HCT116 (cell line): Measurements from ENCODE around the gene STKLD1. TPM values are rescaled to one million over a fixed set of nuclear protein-coding genes. Genes with fewer than 3 reads are reported as not detected.

Experiments used
- ATAC-seq: fragments of 200-7000 bp; cut with Tn5 transposase; 2 replicates; pipeline ENCODE4 v1.9.1; 2020; ENCODE audit warnings: mild to moderate bottlenecking, moderate library complexity
- BruUV-seq: library from RNA; stranded (reverse); fragments of 400-500 nt; replicated peaks from 2 replicates; lab custom pipeline; 2021; lab: Mats Ljungman, UMichigan
- CTCF ChIA-PET: fragments of 300-600 bp; sonication (Branson Sonifier 250); formaldehyde crosslinking; loops from one replicate; lab custom pipeline; 2021; ENCODE audit warnings: antibody characterized with exemption; lab: Charles Lee
- POLR2A ChIA-PET: fragments of 300-600, 350-600 bp; sonication (Branson Sonifier 250); formaldehyde crosslinking; loops from one replicate; lab custom pipeline; 2021; ENCODE audit warnings: antibody characterized with exemption; lab: Charles Lee
- RAD21 ChIA-PET, 2 experiments: fragments of 300-600 bp; sonication (Branson Sonifier 250); formaldehyde crosslinking; loops; one replicate each; lab custom pipeline; 2023; ENCODE audit warnings: low total read pairs in 2 of 2; ENCODE audit not compliant: uncharacterized antibody in 2 of 2, unreplicated experiment in 2 of 2, low non-redundant PET in 1 of 2; lab: Charles Lee
- DNase-seq: peaks from one replicate; pipeline ENCODE4 v3.0.0-alpha.2; 2010; ENCODE audit warnings: low read depth, low spot score
- H2AFZ ChIP-seq: fragments of 200-600 bp; shearing (Covaris generic), sonication (generic); 2 replicates; pipeline ENCODE4 v1.6.1; 2017; ENCODE audit warnings: low read depth, mixed run types, mixed read lengths, antibody characterized with exemption, low read length; ENCODE audit not compliant: poor library complexity, severe bottlenecking
- H3K27ac ChIP-seq: 2 replicates; pipeline ENCODE4 v1.5.1; 2012; ENCODE audit warnings: low read depth, low read length
- H3K27me3 ChIP-seq: fragments of 200-600 bp; sonication (generic); 2 replicates; pipeline ENCODE4 v1.6.1; 2016; ENCODE audit warnings: mixed run types, low read length, mixed read lengths; ENCODE audit not compliant: insufficient read depth
- H3K36me3 ChIP-seq, 2 experiments: fragments of 200-500 bp in 1 of 2; fragments of 200-600 bp in 1 of 2; sonication (Bioruptor generic) in 1 of 2; sonication (generic) in 1 of 2; 2 replicates each; pipeline versions ENCODE4 v1.5.1 to v1.6.1; 2014 to 2016; ENCODE audit warnings: low read length in 2 of 2, inconsistent platforms in 1 of 2, mixed read lengths in 1 of 2, mixed run types in 1 of 2; ENCODE audit not compliant: insufficient read depth in 2 of 2, control insufficient read depth in 1 of 2
- H3K4me1 ChIP-seq, 2 experiments: fragments of 200-600 bp in 1 of 2; sonication (generic) in 1 of 2; 2 replicates each; pipeline versions ENCODE4 v1.5.1 to v1.6.1; 2012 to 2017; ENCODE audit warnings: low read length in 2 of 2, inconsistent platforms in 1 of 2, mild to moderate bottlenecking in 1 of 2, mixed read lengths in 1 of 2, mixed run types in 1 of 2, moderate library complexity in 1 of 2; ENCODE audit not compliant: insufficient read depth in 2 of 2, control insufficient read depth in 1 of 2
- H3K4me2 ChIP-seq: fragments of 200-600 bp; sonication (generic); 2 replicates; pipeline ENCODE4 v1.6.1; 2017; ENCODE audit warnings: mixed run types, low read length, mixed read lengths
- H3K4me3 ChIP-seq, 2 experiments: fragments of 200-600 bp in 1 of 2; sonication (generic) in 1 of 2; replicated peaks in 1 of 2; 2 replicates each; pipeline ENCODE4 v1.5.1; 2011 to 2016; ENCODE audit warnings: low read length in 2 of 2, control low read depth in 1 of 2, low read depth in 1 of 2, mild to moderate bottlenecking in 1 of 2, mixed read lengths in 1 of 2, mixed run types in 1 of 2
- H3K79me2 ChIP-seq: fragments of 200-600 bp; sonication (generic); 2 replicates; pipeline ENCODE4 v1.6.1; 2017; ENCODE audit warnings: mild to moderate bottlenecking, mixed run types, low read length, moderate library complexity, mixed read lengths; ENCODE audit not compliant: insufficient read depth
- H3K9ac ChIP-seq: fragments of 200-600 bp; sonication (generic); 2 replicates; pipeline ENCODE4 v1.6.1; 2016; ENCODE audit warnings: low read length, mixed read lengths
- H3K9me2 ChIP-seq: fragments of 200-600 bp; sonication (generic), shearing (Covaris generic); 2 replicates; pipeline ENCODE4 v1.6.1; 2017; ENCODE audit warnings: mixed run types, mild to moderate bottlenecking, moderate library complexity; ENCODE audit not compliant: insufficient read depth
- H3K9me3 ChIP-seq, 2 experiments: fragments of 200-500 bp in 1 of 2; fragments of 200-600 bp in 1 of 2; sonication (Bioruptor generic) in 1 of 2; sonication (generic) in 1 of 2; 2 replicates each; pipeline ENCODE4 v1.6.1; 2014 to 2017; ENCODE audit warnings: low read length in 2 of 2, mixed read lengths in 2 of 2, inconsistent platforms in 1 of 2, low read depth in 1 of 2, mild to moderate bottlenecking in 1 of 2, mixed run types in 1 of 2, moderate library complexity in 1 of 2; ENCODE audit not compliant: control insufficient read depth in 1 of 2, insufficient read depth in 1 of 2
- H4K20me1 ChIP-seq: fragments of 200-600 bp; sonication (generic), shearing (Covaris generic); 2 replicates; pipeline ENCODE4 v1.6.1; 2017; ENCODE audit warnings: mixed run types, mild to moderate bottlenecking, moderate library complexity; ENCODE audit not compliant: insufficient read depth
- CEBPB ChIP-seq: IDR thresholded peaks from 2 replicates; pipeline ENCODE4 v1.6.1; 2012; ENCODE audit warnings: low read depth
- CTCF ChIP-seq, 3 experiments: fragments of 200-600 bp in 1 of 3; sonication (generic) in 1 of 3; IDR thresholded peaks in 2 of 3; conservative IDR thresholded peaks in 1 of 3; 2 replicates each; pipeline ENCODE4 v1.5.1; 2012 to 2017; ENCODE audit warnings: low read depth in 2 of 3, low read length in 2 of 3, antibody characterized with exemption in 1 of 3, borderline replicate concordance in 1 of 3, control low read depth in 1 of 3, mild to moderate bottlenecking in 1 of 3, mixed read lengths in 1 of 3, mixed run types in 1 of 3, moderate library complexity in 1 of 3; ENCODE audit not compliant: insufficient read depth in 1 of 3
- FOSL1 ChIP-seq: IDR thresholded peaks from 2 replicates; pipeline ENCODE4 v1.6.1; 2012; ENCODE audit warnings: low read depth
- MAX ChIP-seq: IDR thresholded peaks from 2 replicates; pipeline ENCODE4 v1.6.1; 2012
- POLR2A ChIP-seq: IDR thresholded peaks from 2 replicates; pipeline ENCODE4 v1.7.0; 2011; ENCODE audit warnings: borderline replicate concordance; ENCODE audit not compliant: insufficient read depth, insufficient read length; ENCODE audit errors: extremely low read depth
- RAD21 ChIP-seq: IDR thresholded peaks from 2 replicates; pipeline ENCODE4 v1.6.1; 2012; ENCODE audit warnings: low read depth, mild to moderate bottlenecking
- SRF ChIP-seq: IDR thresholded peaks from 2 replicates; pipeline ENCODE4 v1.6.1; 2012; ENCODE audit warnings: low read depth
- YY1 ChIP-seq: IDR thresholded peaks from 2 replicates; pipeline ENCODE4 v1.6.1; 2011; ENCODE audit warnings: low read length, low read depth, moderate library complexity, mild to moderate bottlenecking; ENCODE audit not compliant: insufficient replicate concordance; ENCODE audit errors: extremely low read depth
- intact Hi-C: fragments of 100-400 bp; cut with micrococcal nuclease; formaldehyde crosslinking; loops from 2 replicates; pipeline ENCODE4 v1.10.0; 2022
- total RNA-seq: library from RNA; stranded (reverse); gene quantifications from one replicate; pipeline ENCODE4 v1.2.1, GENCODE V29; 2021; ENCODE audit not compliant: unreplicated experiment

Gene STKLD1
- total RNA-seq, 1 experiment from 2014 or later: 0.37 TPM

GRCh38 chr9:133335924-133336811, 40.0 kb upstream of the STKLD1 start, which contains the start of gene SURF6 (continued):
- TF ChIP-seq CEBPB: no peak
- TF ChIP-seq, all 23 proteins: peak for 13

GRCh38 chr9:133339641-133340040, 36.5 kb upstream of the STKLD1 start:
- ChIA-PET RAD21 (no interaction called here), POLR2A (interaction anchor here (1.2 to 1.3 kb wide), 2 partner anchors 8 to 11 kb away, joined by 4 to 8 read pairs; partner anchors contain the start of genes MED22 and RPL7A)
- Histone ChIP-seq H3K4me1 (peaks cover 6 to 16% of the 10 kb centered on the region in 2 experiments), H2AFZ (no peak overlapping the region), H4K20me1 (no peaks in the 10 kb centered on the region), H3K9me2 (no peaks in the 10 kb centered on the region), H3K4me3 (no peak overlapping the region), H3K79me2 (peaks cover 14% of the 10 kb centered on the region), H3K9ac (no peak overlapping the region), H3K9me3 (no peaks in the 10 kb centered on the region), H3K27ac (no peak overlapping the region)
- DNase-seq (no peak), ATAC-seq (no peak)
- no TSS peak for BruUV-seq
- intact Hi-C loops: loop anchor here (5.0 kb wide), 1 partner anchor 148 kb away; no protein-coding TSS in a partner anchor
- TF ChIP-seq MAX: no peak
- no peak for TF ChIP-seq FOSL1
- TF ChIP-seq SRF: no peak
- TF ChIP-seq CTCF (IDR thresholded peaks at IDR 0.05 in 2 of 3, conservative IDR thresholded peaks at IDR 0.05 in 1 of 3; ENCODE audit: borderline replicate concordance in 1 of 3, insufficient read depth in 1 of 3, low read depth in 2 of 3, low read length in 2 of 3): no peak
- no peak for TF ChIP-seq RAD21
- no peak for TF ChIP-seq YY1
- TF ChIP-seq POLR2A: no peak
- TF ChIP-seq, all 23 proteins: peak for 0
- H3K4me2 ChIP-seq: no peak overlapping the region
- CTCF ChIA-PET: interaction anchor here (0.6 to 1.5 kb wide), 3 partner anchors 38 to 153 kb away, joined by 3 read pairs; no protein-coding TSS in a partner anchor
- H3K36me3 ChIP-seq: peaks cover 27 to 37% of the 10 kb centered on the region in 2 experiments
- H3K27me3 ChIP-seq: no peaks in the 10 kb centered on the region
